HFFc6 (cell line): ENCODE data around the gene TSC1. TPM values are rescaled to one million over a fixed set of nuclear protein-coding genes. Genes with fewer than 3 reads are reported as not detected.

ENCODE experiments used
- DNase-seq: peaks from one replicate; pipeline ENCODE4 v3.0.0-alpha.2; 2018
- H3K27ac Mint-ChIP-seq: 2 replicates; pipeline ENCODE4 v1.8.0; 2020; ENCODE audit warnings: mild to moderate bottlenecking, mixed read lengths
- H3K27me3 Mint-ChIP-seq: 2 replicates; pipeline ENCODE4 v1.8.0; 2021; ENCODE audit warnings: mild to moderate bottlenecking, moderate library complexity, mixed read lengths; ENCODE audit not compliant: insufficient read depth
- H3K36me3 Mint-ChIP-seq: 2 replicates; pipeline ENCODE4 v1.8.0; 2021; ENCODE audit warnings: low read depth, mixed read lengths
- H3K4me1 Mint-ChIP-seq: 2 replicates; pipeline ENCODE4 v1.8.0; 2020; ENCODE audit warnings: low read depth, mixed read lengths
- H3K4me3 Mint-ChIP-seq: 2 replicates; pipeline ENCODE4 v1.8.0; 2020; ENCODE audit warnings: mild to moderate bottlenecking, moderate library complexity, mixed read lengths
- H3K9me3 Mint-ChIP-seq: 2 replicates; pipeline ENCODE4 v1.8.0; 2020; ENCODE audit warnings: mild to moderate bottlenecking, mixed read lengths
- CTCF ChIP-seq: fragments of 200-600 bp; sonication (generic); IDR thresholded peaks from 2 replicates; pipeline ENCODE4 v1.5.0; 2021; ENCODE audit warnings: antibody characterized with exemption, mild to moderate bottlenecking
- microRNA-seq: library from miRNA; unstranded; fragments of <30 nt; microRNA quantifications from one replicate; pipeline ENCODE4, GENCODE V29; 2019
- total RNA-seq, 6 experiments: library from RNA; stranded (reverse); fragmentation: NEBNext Ultra II Directional; extraction: Animal tissue kit (Norgen Biotek cat#: 25700); gene quantifications; 2 replicates in 1 of 6; 3 replicates in 5 of 6; pipeline ENCODE4 v1.2.3, GENCODE V29; 2021

The TSC1 gene
- total RNA-seq, 6 experiments from 2014 or later = 36.0 to 39.7 (median 37.1) TPM

DNA sequence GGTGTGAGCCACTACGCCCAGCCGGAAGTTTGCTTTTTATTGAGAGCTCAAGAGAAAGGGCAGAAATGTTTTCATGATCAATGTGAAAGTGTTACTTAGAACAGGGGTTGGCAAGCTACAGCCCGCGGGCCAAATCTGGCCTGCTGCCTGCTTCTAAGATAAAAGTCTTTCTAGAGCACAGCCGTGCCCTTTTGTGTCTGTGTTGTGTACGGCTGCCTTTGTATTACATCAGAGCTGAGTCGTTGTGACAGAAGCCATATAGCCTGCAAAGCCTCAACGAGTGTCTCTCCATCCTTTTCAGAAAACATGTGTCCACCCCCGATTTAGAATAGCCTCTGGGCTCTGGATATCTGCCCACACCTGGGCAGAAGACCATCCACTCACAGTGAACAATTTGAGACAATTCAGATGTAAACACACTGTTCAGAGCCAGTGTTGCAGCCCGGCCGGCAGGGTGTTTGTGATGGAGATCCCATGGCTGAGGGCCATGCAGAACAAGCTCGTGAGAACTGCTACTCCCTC lies 95.2 kb downstream of the TSC1 start:
- no peak for TF ChIP-seq CTCF
- DNase-seq = no peak
- H3K36me3 Mint-ChIP-seq = no peaks in the 10 kb centered on the region
- H3K9me3 Mint-ChIP-seq = no peaks in the 10 kb centered on the region
- H3K4me3 Mint-ChIP-seq = no peak overlapping the region
- H3K27me3 Mint-ChIP-seq = peaks cover 27% of the 10 kb centered on the region
- no peaks in the 10 kb centered on the region for H3K4me1 Mint-ChIP-seq
- no peak overlapping the region for H3K27ac Mint-ChIP-seq

GRCh38 chr9:132846918-132847515 lies 97.4 kb downstream of the TSC1 start:
- no peak for TF ChIP-seq CTCF
- DNase-seq = no peak
- Mint-ChIP-seq H3K36me3 (no peaks in the 10 kb centered on the region), H3K27ac (no peak overlapping the region), H3K4me3 (no peak overlapping the region), H3K4me1 (no peaks in the 10 kb centered on the region), H3K9me3 (no peaks in the 10 kb centered on the region), H3K27me3 (peaks cover 28% of the 10 kb centered on the region)

GRCh38 chr9:132846109-132846917 lies 98.1 kb downstream of the TSC1 start:
- Mint-ChIP-seq H3K27ac (no peak overlapping the region), H3K27me3 (peaks cover 28% of the 10 kb centered on the region), H3K4me3 (no peak overlapping the region), H3K36me3 (no peaks in the 10 kb centered on the region), H3K4me1 (no peaks in the 10 kb centered on the region), H3K9me3 (no peaks in the 10 kb centered on the region)
- no peak for TF ChIP-seq CTCF
- no peak for DNase-seq

DNA sequence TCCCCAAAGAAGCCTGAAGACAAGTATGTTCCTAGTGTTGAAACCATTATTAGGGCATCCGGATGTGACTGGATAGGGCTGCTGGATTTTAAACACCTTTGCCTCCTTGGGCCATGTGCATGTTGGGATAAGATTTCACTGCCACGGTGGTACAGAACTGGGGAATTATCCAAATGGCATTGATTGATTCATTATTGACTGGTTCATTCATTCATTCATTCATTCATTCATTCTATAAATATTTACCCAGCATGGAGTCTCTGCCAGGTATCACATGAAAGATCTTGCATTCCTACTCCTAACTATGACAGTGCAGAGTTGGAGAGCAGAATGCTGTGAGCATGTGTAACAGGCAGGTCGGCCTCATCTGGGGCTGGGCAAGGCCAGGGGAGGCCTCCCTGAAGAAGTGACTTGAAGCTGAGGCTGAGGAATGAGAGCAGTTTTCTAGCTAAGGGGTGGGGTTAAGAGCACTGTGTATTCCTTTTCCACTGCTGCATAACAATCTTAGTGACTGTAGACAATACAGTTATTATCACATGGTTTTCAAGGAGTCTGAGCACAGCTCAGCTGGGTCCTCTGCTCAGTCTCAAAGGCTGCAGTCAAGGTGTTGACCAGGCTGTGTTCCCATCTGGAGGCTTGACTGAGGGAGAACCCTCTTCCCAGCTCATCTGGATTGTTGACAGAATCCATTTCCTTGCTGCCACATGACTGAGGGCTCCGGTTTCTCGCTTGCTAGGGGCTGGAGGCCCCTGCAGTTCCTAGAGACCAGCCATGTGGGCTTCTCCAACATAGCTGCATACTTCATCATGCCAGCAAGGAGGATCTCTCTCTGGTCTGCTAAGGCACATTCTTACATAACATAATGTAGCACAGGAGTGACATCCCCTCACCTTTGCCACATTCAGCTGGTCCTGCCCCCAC lies 102.0 kb downstream of the TSC1 start:
- no peak for DNase-seq
- no peaks in the 10 kb centered on the region for H3K9me3 Mint-ChIP-seq
- no peak overlapping the region for H3K4me3 Mint-ChIP-seq
- H3K27me3 Mint-ChIP-seq = peaks cover 37% of the 10 kb centered on the region
- peaks cover 7% of the 10 kb centered on the region; the same call in 1 of the 2 replicates for H3K4me1 Mint-ChIP-seq
- no peak overlapping the region for H3K27ac Mint-ChIP-seq
- no peak for TF ChIP-seq CTCF
- H3K36me3 Mint-ChIP-seq = no peaks in the 10 kb centered on the region

Small RNAs within 50 kb of the gene (microRNA-seq; reads per million reads assigned to microRNA genes)
- not detected for gene MIR548AW

Other genes with a start within 250 kb of the TSC1 start
- gene AK8, start 66.3 kb downstream of the TSC1 start, total RNA-seq = under 1 TPM in 5 of 6 experiments, not detected in 1; 0.07 to 0.24 (median 0.12) TPM
- gene SPACA9, start 65.7 kb downstream of the TSC1 start, total RNA-seq = 1 to 10 TPM; 5.7 to 8.9 (median 6.3) TPM
- under 1 TPM in 1 of 6 experiments, not detected in 5; 0.18 TPM for gene GFI1B, start 34.1 kb upstream of the TSC1 start, total RNA-seq
- 10 to 100 TPM; 34.5 to 40.2 (median 38.4) TPM for gene GTF3C5, start 86.4 kb upstream of the TSC1 start, total RNA-seq
- gene CEL, start 117.4 kb upstream of the TSC1 start, total RNA-seq = under 1 TPM; 0.25 to 0.60 (median 0.43) TPM
- gene RALGDS, start 176.6 kb upstream of the TSC1 start, total RNA-seq = 10 to 100 TPM; 12.1 to 15.8 (median 14.8) TPM
- 1 to 10 TPM; 1.1 to 2.8 (median 1.7) TPM for gene GBGT1, start 219.3 kb upstream of the TSC1 start, total RNA-seq